SIG-M5 treated with dmso at 0.1 percent for 504 hours (cell line): ENCODE measurements around the gene OVCA2.
A peak's percentile ranks its signal among the peaks of the same experiment; 100 is the strongest.
"Not testable (repeated sequence)": the region's sequence is repeated elsewhere in the genome, so short reads cannot be mapped to it uniquely, and the experiment has no call there.

Experiments used
- DNase-seq: peaks from one replicate; lab custom pipeline; 2025; ENCODE audit not compliant: unreplicated experiment; lab: John Stamatoyannopoulos, UW

Gene OVCA2

DNA sequence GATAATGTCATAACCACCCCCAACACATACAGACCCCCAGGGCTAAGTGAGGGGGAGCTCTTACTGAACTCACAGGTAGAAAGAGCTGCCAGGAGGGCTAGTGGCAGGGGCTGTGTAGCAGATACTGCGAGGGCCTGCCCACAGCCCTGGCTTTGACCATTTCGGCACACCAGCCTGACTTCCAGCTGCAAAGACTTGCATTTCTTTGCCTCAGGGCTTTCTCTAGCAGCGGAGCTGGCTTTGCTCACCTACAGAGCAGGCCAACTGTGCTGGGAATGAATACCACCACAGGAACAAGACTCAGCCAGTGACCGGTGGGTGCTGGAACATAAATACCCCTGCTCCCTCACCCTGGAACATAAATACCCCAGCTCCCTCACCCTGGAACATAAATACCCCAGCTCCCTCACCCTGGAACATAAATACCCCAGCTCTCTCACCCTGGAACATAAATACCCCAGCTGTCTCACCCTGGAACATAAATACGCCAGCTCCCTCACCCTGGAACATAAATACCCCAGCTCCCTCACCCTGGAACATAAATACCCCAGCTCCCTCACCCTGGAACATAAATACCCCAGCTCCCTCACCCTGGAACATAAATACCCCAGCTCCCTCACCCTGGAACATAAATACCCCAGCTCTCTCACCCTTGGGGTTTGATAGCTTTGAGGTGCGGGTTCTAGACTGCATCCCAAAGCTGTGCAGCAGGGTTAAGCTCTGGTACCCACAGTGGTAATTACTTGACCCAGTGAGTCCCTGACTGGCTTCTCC is 28.4 kb upstream of the OVCA2 start:
- not testable (repeated sequence) for DNase-seq

DNA sequence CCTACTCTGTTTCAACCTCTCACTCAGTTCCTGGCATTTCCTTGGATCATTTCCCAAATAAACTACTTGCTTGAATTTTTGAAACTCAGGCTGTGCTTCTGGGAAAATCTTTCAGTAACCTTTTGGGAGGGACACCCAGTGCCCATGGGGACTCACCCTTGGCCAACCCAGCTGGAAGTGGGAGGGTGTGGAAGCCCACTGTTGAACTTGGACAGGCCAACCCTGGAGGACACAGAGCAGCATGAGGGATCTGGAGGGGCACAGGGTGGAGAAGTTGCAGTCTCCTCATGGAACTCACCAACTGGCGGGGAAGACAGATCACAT is 27.9 kb upstream of the OVCA2 start:
- DNase-seq, result no peak

DNA sequence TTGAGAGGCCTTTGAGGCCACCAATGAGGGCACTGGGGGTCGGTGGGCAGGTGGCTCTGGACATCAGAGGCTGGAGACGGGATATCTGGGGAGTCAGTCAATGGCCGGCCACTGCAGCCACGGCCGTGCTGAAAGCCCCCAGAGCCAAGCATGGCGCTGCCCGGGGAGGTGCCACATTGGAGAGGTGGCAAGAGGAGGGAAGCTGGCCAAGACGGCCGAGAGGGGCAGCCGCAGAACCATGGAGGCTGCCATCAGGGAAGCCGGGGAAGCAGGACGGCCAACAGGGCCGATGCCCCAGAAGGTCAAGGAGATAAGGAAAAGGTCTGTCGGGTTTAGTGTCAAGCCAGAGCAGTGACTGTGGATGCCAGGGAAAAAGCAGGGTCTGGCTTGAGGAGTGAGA is 26.5 kb upstream of the OVCA2 start:
- no peak for DNase-seq

- no peak for DNase-seq
Measured at GRCh38 chr17:2016494-2016893, 25.3 kb upstream of the OVCA2 start.

DNA sequence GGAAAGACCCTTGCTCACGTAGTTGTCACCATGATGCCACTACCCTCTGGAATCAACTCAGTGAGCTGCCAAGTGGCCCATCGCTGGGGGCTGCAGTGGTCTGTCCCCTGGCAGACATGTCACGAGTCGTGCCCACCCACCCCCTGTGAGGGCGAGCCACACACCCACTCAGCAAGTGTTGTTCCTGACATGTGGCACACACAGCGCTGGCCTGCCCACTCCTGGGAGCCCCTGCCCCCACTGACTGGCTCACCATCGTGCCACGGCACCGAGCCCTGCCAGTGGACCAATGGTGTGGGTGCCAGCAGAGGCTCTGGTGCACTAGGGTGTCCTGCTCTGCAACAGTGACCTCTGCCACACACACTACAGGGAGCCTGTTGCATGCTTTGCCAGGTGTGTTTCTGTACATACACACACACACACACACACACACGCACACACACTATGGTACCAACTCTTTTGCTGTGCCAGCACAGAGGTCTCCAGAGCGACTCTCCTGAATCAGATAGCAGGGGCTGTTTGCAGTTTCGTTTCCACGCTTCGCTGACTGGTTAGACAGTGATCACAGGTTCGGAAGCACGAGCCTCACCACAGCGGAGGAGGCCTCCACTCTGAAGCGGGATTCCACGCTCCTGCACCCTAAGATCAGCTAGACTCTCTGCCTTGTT is 24.4 kb upstream of the OVCA2 start:
- no peak for DNase-seq

- DNase-seq, result no peak
Measured at GRCh38 chr17:2018716-2019510, 22.9 kb upstream of the OVCA2 start.

- DNase-seq, result no peak
Measured at GRCh38 chr17:2019723-2020122, 22.1 kb upstream of the OVCA2 start.

- no peak for DNase-seq
Measured at GRCh38 chr17:2020721-2021120, 21.1 kb upstream of the OVCA2 start.

GRCh38 chr17:2022647-2023240 is 19.1 kb upstream of the OVCA2 start:
- DNase-seq, result no peak

DNA sequence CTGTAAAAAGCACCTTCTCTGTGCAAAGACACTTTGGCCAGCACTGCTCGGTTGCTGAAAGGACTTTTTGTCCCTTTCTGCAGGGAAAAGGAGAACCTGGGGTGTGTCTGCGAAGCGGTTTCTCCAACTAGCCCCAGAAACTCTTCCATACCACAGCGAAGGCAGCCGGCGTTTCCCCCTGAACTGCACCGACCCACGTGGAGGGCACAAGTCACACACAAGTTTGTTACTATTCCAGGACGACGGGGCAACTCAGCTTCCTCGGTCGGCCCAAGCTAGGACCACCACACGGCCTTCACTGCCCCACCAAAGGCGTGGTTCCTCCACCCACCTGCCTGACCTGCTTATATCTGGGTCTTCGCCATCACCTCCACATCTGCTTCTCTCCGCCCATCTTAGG is 18.6 kb upstream of the OVCA2 start:
- DNase-seq, result no peak

GRCh38 chr17:2023692-2024571 is 17.9 kb upstream of the OVCA2 start:
- peak; percentile 37 for DNase-seq

DNA sequence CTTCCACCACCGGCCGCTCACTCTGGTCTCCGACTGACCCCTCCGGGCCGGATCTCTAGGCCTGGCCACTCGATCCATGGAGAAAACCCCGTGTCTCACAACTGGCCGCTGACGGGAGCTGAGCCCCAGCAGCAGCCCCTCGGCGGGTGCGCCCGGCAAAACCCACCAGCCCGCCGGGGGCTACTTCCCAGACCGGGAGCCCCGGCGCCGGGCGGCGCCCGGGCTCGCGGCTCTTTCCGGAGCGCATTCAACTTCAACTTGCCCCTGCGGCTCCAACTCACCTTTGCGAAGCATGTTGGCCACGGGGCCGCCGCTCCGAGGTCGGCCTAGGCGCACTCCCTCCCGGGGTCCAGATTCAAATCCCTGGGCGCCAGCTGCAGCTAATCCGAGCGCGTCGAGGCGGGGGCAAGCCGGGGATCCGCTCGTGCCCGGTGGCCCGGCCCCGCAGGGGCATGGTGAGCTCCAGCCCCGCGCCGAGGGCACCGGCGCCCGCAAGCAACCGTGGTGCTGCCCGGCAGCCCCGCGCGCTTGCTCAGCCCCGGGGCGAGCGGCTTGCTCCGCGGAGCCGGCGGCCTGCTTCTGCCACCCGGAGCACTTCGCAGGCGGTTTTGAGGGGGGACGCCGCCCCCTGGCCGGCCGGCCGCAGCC is 17.1 kb upstream of the OVCA2 start:
- no peak for DNase-seq

- peak; percentile 60 for DNase-seq
Measured at GRCh38 chr17:2025220-2025621, 16.6 kb upstream of the OVCA2 start, which contains the start of gene RTN4RL1. Gene RTN4RL1 (minus strand): TSS chr17:2025334. CDS start chr17:2024865, 469 bp downstream.

DNA sequence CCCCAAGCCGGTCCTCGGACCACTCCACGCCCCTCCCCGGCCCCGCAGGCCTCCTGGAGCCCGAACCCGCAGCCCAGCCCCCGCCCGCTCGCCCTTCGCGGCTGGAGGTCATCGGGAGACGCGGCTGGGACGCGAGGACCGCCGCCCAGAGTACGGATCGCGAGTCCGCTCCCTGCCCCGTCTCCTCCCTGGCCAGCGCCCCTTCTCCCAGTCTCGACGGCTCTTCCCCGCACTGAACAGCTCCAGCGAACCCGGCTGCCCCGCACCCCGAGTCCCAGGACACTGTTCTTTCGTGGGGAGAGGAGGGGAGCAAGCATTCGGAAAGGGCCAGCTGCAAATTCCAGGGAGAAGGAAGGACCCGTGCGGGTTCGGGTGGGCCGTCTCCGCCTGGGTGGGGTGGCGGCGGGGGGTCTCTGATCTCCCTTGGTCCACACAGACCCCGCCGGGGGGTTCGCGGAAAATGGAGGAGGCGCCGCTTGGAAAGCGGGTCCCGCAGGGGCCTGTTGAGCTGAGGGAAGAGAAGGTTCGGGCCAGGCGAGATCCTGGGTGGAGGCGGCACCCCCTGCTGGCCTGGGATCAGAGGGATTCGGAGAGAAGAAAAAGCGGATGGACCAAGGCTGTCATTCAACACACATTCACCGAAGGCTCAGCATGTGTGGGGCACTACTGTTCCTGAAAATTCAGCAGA is 16.1 kb upstream of the OVCA2 start:
- peak; percentile 16 for DNase-seq

- no peak for DNase-seq
Measured at GRCh38 chr17:2027528-2028233, 14.1 kb upstream of the OVCA2 start.

DNA sequence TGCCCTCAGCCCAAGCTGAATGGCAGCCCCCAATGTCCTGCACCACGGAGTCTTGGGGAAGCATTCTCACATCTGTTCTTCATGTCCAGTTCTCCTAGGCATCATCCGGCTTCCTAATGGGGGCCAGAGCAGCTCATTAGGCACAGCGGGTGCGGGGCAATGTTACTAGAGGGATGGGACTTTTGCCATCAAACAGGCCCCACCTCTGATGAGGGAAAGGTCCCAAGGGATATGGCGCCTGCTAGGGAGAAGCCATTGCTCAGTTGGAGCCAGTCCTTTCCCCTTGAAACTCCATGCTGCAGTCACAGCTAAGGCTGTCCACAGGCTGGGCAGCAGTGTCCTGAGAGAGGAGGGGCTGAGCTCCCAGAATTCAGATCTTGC is 13.6 kb upstream of the OVCA2 start:
- no peak for DNase-seq

- DNase-seq, result no peak
Measured at GRCh38 chr17:2028737-2029136, 13.1 kb upstream of the OVCA2 start.

GRCh38 chr17:2029911-2030778 is 11.7 kb upstream of the OVCA2 start, which contains the start of gene DPH1:
Gene DPH1 (plus strand): TSS chr17:2030153. CDS start chr17:2030170, 17 bp downstream.
- peak; percentile 89 for DNase-seq
